HG03460 (cell line): ENCODE results near the gene CREB3L4.

Experiments used
- ATAC-seq: cut with Tn5 transposase; IDR thresholded peaks from one replicate; pipeline ENCODE4 v1.9.1; 2021; ENCODE audit not compliant: unreplicated experiment

Gene CREB3L4

DNA sequence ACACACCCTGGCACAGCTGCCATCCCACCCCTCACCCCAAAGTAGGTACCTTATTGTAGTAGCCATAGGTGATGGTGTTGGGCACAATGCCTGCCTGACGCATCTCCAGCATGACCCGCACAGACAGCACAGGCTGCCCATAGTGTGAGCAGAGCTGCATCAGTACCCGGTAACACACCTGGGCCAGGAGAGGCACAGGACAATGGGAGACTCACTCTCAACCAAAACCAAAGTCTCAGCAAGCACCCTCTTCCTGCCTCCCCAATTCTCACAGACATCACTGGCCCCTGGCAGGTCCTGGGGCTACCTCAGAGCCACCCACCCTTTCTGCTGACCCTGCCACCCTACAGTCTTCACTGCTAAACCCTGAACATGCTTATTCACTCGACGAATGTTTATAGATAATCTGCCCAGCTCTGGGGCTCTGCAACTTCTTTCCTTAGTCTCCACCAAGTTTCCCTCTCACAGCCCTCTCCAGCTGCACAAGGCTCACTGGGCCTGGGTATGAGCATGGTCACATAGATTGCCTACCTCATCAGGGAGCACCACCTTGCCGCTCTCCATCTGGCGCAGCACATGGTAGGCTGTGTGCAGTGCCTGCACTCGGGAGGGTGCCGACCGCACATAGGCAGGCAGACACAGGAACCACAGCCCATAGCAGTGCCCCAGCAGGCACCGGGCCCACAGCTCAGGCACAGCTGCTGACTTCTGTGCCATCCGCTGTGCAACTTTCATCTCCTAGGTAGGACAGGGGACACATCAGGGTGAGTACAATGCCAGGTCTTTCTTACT is 31.5 kb upstream of the CREB3L4 start:
- ATAC-seq: no peak

DNA sequence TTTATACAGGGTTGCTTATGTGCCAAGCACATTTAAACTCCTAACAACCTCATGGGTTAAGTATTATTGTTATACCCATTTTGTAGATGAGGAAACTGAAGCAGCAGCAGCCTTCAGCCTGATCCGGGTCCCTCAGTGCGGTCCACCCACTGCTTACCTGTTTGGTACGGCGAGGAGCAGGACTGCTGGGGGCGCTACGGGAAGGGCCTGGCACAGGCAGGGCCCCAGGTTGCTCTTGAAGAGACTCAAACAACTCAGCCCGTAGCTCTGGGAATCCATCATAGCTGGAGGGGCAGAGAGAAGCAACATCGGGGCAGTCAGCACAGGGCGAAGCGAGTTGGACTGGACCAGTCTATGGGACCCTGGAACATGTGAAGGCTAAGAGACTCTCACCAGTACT is 30.4 kb upstream of the CREB3L4 start:
- no peak for ATAC-seq

- ATAC-seq: no peak
These were observed 28.7 kb upstream of the CREB3L4 start for GRCh38 chr1:153938996-153939395.

GRCh38 chr1:153939476-153939875 is 28.2 kb upstream of the CREB3L4 start:
- ATAC-seq: no peak

GRCh38 chr1:153940756-153941155 is 26.9 kb upstream of the CREB3L4 start:
- no peak for ATAC-seq

- no peak for ATAC-seq
These were observed 25.6 kb upstream of the CREB3L4 start for GRCh38 chr1:153941826-153942725.

DNA sequence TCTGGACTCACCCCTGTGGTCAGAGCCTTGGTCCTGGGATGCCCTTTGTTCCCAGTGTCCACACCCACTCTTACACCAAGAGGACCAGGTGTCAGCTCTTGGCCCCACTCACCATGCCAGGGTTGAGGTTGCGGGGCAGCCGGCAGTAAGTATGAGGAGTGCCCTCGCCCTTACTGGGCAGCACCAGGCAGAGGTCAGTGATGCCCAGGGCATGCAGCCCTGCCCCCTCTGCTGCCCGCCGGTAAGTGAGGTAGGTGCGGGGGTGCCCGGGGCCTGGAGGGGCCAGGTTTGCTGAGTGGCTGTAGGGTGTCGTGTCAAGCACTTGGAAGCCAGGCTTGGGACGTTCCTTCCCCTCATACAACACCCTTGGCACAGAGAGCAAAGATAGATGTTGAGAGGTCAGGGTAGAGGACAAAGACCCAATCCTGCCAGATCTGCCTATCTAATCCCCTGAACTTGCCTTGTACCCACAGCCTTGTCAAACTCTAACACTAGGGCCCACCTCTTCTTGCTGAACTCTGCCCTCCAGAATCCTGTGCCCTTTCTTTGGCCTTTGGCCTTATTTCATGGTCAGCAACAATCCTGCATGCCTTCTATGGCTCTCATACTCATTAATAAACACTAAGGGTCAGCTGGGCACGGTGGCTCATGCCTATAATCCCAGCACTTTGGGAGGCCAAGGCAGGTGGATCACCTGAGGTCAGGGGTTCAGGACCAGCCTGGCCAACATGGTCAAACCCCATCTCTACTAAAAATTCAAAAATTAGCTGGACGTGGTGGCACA is 24.7 kb upstream of the CREB3L4 start:
- no peak for ATAC-seq

- ATAC-seq: no peak
These were observed 23.5 kb upstream of the CREB3L4 start for GRCh38 chr1:153944005-153944826.

GRCh38 chr1:153944827-153945117 is 22.9 kb upstream of the CREB3L4 start:
- no peak for ATAC-seq

GRCh38 chr1:153945131-153945794 is 22.4 kb upstream of the CREB3L4 start:
- peak; percentile 30 for ATAC-seq

DNA sequence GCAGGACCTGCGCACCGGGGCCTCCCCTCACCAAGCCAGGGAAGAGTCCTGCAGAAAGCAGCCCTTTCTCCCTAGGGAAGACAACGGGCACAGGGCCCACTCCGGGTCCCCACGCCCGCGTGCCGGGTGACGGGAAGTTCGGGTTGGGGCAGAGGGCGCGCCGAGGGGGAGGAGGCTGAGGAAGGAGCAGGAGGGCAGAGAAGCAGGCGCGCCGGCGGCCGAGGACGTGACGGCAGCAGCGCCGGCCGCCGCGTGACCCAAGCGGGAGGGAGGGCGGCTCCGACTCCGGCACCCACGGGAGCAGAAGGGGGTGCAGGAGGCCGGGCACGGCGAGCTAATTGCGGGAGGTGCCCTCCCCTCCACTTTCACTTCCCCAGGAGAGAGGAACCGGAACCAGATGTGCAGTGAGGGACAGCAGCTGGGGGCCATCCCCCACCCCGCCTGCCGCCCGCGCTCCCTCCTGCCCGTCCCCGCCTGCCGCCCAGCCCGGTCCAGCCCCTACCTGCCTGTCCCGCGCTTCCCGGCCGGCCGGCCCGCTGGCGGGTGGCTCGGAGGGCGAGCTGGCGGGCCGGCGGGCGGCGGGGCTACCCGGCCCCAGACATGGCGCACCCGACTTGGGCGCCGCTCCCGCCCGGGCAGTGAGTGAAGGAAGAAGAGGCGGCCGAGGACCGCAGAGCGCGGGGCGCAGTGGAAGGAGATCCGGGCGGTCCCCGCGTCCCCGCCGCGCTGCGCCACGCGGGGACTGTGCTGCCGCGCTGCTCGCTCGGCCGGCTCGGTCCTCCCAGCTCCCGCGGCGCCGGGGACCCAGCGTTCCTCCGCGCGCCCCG is 21.7 kb upstream of the CREB3L4 start:
- peak; percentile 60 for ATAC-seq

- ATAC-seq: peak; percentile 56
These were observed 21.0 kb upstream of the CREB3L4 start, which contains the start of gene DENND4B for GRCh38 chr1:153946622-153947241. DENND4B (minus strand) TSS chr1:153946718; CDS start chr1:153944374, 2,344 bp downstream.

DNA sequence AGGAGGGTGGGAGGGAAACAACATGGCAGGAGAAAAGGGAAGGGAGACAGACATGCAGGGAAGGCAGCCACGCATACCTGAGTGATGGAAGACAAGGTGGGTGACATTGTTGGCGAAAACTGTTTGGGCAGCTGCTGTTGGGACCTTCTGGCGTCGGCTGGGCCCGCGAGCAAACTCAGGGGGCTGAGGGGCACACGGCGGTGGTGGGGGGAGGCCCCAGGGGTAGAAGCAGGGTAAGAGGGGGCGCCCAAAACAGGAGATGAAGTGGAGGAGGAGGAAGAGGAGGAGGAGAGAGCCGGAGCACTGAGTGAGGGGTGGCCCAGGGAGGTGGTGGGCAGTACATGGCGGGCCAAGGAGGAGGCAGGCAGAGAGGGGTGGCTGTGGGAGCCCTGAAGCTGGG is 16.5 kb upstream of the CREB3L4 start:
- no peak for ATAC-seq

GRCh38 chr1:153951801-153952200 is 15.9 kb upstream of the CREB3L4 start:
- ATAC-seq: no peak

DNA sequence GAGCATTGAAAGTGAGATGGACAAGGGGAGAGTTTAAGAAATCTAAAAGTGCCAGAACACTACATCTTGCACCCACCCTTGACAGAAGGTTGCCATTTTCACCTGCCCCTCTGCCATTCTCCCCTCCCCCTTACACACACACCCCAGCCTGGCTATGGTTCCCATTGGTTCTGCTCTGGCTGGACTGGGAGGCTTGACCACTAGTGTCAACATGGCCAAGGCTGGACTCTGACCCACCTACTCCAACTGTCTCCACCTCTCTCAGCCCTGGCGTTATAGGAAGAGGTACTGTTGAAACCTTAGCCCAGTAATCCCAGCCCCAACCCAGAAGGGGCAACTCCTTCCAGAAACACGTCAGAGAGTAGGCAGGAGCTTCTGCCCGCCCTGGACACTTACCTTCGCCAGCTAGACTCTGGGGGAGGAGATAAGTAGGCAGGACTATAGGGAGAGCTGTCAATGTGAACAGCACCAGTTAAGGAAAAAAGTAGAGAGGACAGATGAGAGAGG is 13.8 kb upstream of the CREB3L4 start:
- ATAC-seq: no peak

DNA sequence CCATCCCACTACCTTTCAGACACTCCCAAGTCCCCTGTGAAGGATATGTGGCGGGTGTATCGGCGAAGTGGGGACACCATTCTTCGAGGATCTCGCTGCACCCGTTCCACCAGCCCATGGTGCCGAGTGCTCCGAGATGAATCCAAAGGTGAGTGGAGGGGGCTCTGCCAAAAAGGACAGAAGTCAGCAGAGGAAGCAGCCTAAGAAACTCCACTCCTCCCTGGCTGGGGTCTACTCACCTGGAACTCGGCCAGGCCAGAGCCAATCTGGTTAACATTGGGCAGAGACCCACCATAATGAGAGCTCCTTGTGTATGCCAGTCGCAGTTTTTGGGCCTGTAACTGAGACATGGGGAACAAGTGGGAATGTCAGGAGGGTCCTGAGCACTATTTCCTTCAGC is 12.9 kb upstream of the CREB3L4 start:
- ATAC-seq: no peak

DNA sequence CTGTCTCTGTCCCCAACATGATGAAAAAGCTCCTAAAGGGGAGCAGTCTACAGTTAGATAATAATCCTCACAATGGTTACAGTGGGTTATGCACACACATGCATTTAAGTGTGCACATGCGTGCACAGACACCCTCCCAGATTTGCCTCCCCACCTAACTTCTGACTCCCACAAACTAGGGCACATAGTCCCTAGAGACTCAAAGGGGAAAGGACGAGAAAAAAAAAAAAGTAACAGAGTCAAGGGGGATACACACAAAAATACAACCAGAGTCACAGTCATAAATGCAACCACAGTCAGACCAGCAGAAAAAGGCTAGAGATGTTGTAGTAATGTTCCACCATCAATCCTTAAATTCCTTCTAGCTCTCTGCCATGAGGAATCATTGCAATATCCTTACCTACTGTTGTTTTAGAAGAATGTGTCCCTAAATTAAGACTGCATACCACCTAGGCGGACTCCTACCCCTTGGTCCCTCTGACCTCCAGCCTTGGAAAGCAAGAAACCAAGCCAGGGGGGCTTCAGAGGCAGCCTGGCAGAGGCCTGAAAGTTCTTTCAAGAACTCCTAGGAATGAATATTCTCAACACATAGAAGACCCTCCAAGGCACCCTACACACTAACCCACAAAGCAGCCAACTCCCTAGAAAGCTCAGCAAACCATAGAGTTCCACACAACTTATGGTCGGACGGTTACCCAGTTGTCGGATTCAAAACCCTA is 10.5 kb upstream of the CREB3L4 start:
- no peak for ATAC-seq

- ATAC-seq: peak; percentile 28
These were observed 10.0 kb upstream of the CREB3L4 start for GRCh38 chr1:153957744-153958110.
